H9 (cell line): ENCODE data around the gene LAMA5. TPM values are rescaled to one million over a fixed set of nuclear protein-coding genes. Genes with fewer than 3 reads are reported as not detected.

Experiments used
- DNase-seq: peaks from one replicate; pipeline ENCODE4 v3.0.0-alpha.2; 2017
- H2AFZ ChIP-seq: one replicate; pipeline ENCODE4 v1.6.1; 2013; ENCODE audit warnings: mild to moderate bottlenecking, low read length, control low read depth, moderate library complexity
- H2AK5ac ChIP-seq: 2 replicates; pipeline ENCODE4 v1.6.1; 2013; ENCODE audit warnings: low read length, control low read depth, mixed read lengths; ENCODE audit not compliant: insufficient read length
- H2BK120ac ChIP-seq: one replicate; pipeline ENCODE4 v1.6.1; 2013; ENCODE audit warnings: low read depth, mild to moderate bottlenecking, low read length, control low read depth, inconsistent platforms; ENCODE audit not compliant: poor library complexity, severe bottlenecking
- H2BK12ac ChIP-seq: 2 replicates; pipeline ENCODE4 v1.6.1; 2013; ENCODE audit warnings: low read length, control low read depth, mixed read lengths, low read depth; ENCODE audit not compliant: insufficient read length
- H2BK15ac ChIP-seq: 2 replicates; pipeline ENCODE4 v1.6.1; 2013; ENCODE audit warnings: low read depth, low read length, control low read depth
- H2BK20ac ChIP-seq: one replicate; pipeline ENCODE4 v1.6.1; 2013; ENCODE audit warnings: low read depth, mild to moderate bottlenecking, low read length, control low read depth, inconsistent platforms; ENCODE audit not compliant: poor library complexity, severe bottlenecking
- H2BK5ac ChIP-seq: 2 replicates; pipeline ENCODE4 v1.6.1; 2013; ENCODE audit warnings: low read length, control low read depth, mixed read lengths; ENCODE audit not compliant: insufficient read length
- H3K14ac ChIP-seq: 2 replicates; pipeline ENCODE4 v1.6.1; 2013; ENCODE audit warnings: low read length, control low read depth; ENCODE audit not compliant: insufficient read depth
- H3K18ac ChIP-seq: 2 replicates; pipeline ENCODE4 v1.6.1; 2013; ENCODE audit warnings: low read depth, mild to moderate bottlenecking, mixed read lengths, low read length, control low read depth; ENCODE audit not compliant: insufficient read length
- H3K23ac ChIP-seq: 2 replicates; pipeline ENCODE4 v1.6.1; 2013; ENCODE audit warnings: low read length, control low read depth, mixed read lengths, low read depth; ENCODE audit not compliant: insufficient read length
- H3K23me2 ChIP-seq: 2 replicates; pipeline ENCODE4 v1.6.1; 2013; ENCODE audit warnings: low read depth, mild to moderate bottlenecking, mixed read lengths, low read length, control low read depth; ENCODE audit not compliant: insufficient read length, poor library complexity, severe bottlenecking
- H3K27ac ChIP-seq: 2 replicates; pipeline ENCODE4 v1.5.1; 2013; ENCODE audit warnings: low read length, control low read depth, mixed read lengths, low read depth; ENCODE audit not compliant: insufficient read length
- H3K27me3 ChIP-seq: 2 replicates; pipeline ENCODE4 v1.6.1; 2013; ENCODE audit warnings: low read length, control low read depth, inconsistent platforms; ENCODE audit not compliant: insufficient read depth
- H3K4ac ChIP-seq: 2 replicates; pipeline ENCODE4 v1.6.1; 2013; ENCODE audit warnings: low read depth, mild to moderate bottlenecking, control low read depth, inconsistent platforms, low read length, moderate library complexity
- H3K4me1 ChIP-seq: 2 replicates; pipeline ENCODE4 v1.6.1; 2013; ENCODE audit warnings: low read length, control low read depth, inconsistent platforms; ENCODE audit not compliant: insufficient read depth
- H3K4me2 ChIP-seq: 2 replicates; pipeline ENCODE4 v1.6.1; 2013; ENCODE audit warnings: low read length, control low read depth, mixed read lengths; ENCODE audit not compliant: insufficient read length, insufficient read depth
- H3K56ac ChIP-seq: 2 replicates; pipeline ENCODE4 v1.6.1; 2013; ENCODE audit warnings: low read depth, mild to moderate bottlenecking, mixed read lengths, low read length, control low read depth; ENCODE audit not compliant: insufficient read length
- H3K79me1 ChIP-seq: 2 replicates; pipeline ENCODE4 v1.6.1; 2013; ENCODE audit warnings: low read depth, mild to moderate bottlenecking, moderate library complexity, low read length, control low read depth, inconsistent platforms; ENCODE audit not compliant: insufficient read depth, poor library complexity, severe bottlenecking
- H3K79me2 ChIP-seq: 2 replicates; pipeline ENCODE4 v1.6.1; 2013; ENCODE audit warnings: low read length, control low read depth, inconsistent platforms; ENCODE audit not compliant: insufficient read depth
- H3K9ac ChIP-seq: 2 replicates; pipeline ENCODE4 v1.6.1; 2013; ENCODE audit warnings: low read length, control low read depth, mixed read lengths; ENCODE audit not compliant: insufficient read length; ENCODE audit errors: extremely low read depth
- H3K9me3 ChIP-seq: one replicate; pipeline ENCODE4 v1.6.1; 2013; ENCODE audit warnings: low read depth, low read length, inconsistent platforms; ENCODE audit not compliant: control insufficient read depth
- H3T11ph ChIP-seq: one replicate; pipeline ENCODE4 v1.6.1; 2013; ENCODE audit warnings: mild to moderate bottlenecking, low read length, control low read depth, inconsistent platforms
- H4K20me1 ChIP-seq: one replicate; pipeline ENCODE4 v1.6.1; 2013; ENCODE audit not compliant: control insufficient read depth, insufficient read length, insufficient read depth
- H4K5ac ChIP-seq: 2 replicates; pipeline ENCODE4 v1.6.1; 2013; ENCODE audit warnings: low read depth, mild to moderate bottlenecking, mixed read lengths, low read length, control low read depth; ENCODE audit not compliant: insufficient read length
- H4K8ac ChIP-seq: replicated peaks from 2 replicates; pipeline ENCODE4 v1.6.1; 2013; ENCODE audit warnings: low read length, control low read depth, mixed read lengths, low read depth; ENCODE audit not compliant: insufficient read length
- H4K91ac ChIP-seq: 2 replicates; pipeline ENCODE4 v1.6.1; 2013; ENCODE audit warnings: low read depth, mild to moderate bottlenecking, moderate library complexity, mixed read lengths, low read length, control low read depth; ENCODE audit not compliant: insufficient read length
- H3K27ac Mint-ChIP-seq, 3 experiments: 2 replicates in 2 of 3; 3 replicates in 1 of 3; pipeline ENCODE4 v1.8.0; 2020 to 2021; ENCODE audit warnings: mixed read lengths in 3 of 3, mild to moderate bottlenecking in 1 of 3, moderate library complexity in 1 of 3
- H3K27me3 Mint-ChIP-seq: 2 replicates; pipeline ENCODE4 v1.8.0; 2021; ENCODE audit warnings: low read depth, mild to moderate bottlenecking, moderate library complexity, mixed read lengths
- H3K36me3 Mint-ChIP-seq, 3 experiments: 2 replicates in 2 of 3; 3 replicates in 1 of 3; pipeline ENCODE4 v1.8.0; 2020 to 2021; ENCODE audit warnings: low read depth in 3 of 3, mixed read lengths in 3 of 3; ENCODE audit not compliant: insufficient read depth in 1 of 3
- H3K4me1 Mint-ChIP-seq, 2 experiments: 2 replicates each; pipeline ENCODE4 v1.8.0; 2020; ENCODE audit warnings: mixed read lengths in 2 of 2
- H3K4me3 Mint-ChIP-seq, 2 experiments: 2 replicates in 1 of 2; 3 replicates in 1 of 2; pipeline ENCODE4 v1.8.0; 2020 to 2021; ENCODE audit warnings: mild to moderate bottlenecking in 2 of 2, mixed read lengths in 2 of 2, moderate library complexity in 1 of 2
- H3K9me3 Mint-ChIP-seq, 2 experiments: 2 replicates in 1 of 2; 3 replicates in 1 of 2; pipeline ENCODE4 v1.8.0; 2020; ENCODE audit warnings: mild to moderate bottlenecking in 2 of 2, mixed read lengths in 2 of 2, moderate library complexity in 1 of 2
- CTCF ChIP-seq: fragments of 200-600 bp; sonication (generic); conservative IDR thresholded peaks from 3 replicates; pipeline ENCODE4 v1.8.0; 2021; ENCODE audit warnings: antibody characterized with exemption, mild to moderate bottlenecking
- WGBS: extraction: QIAGEN DNeasy Blood & Tissue Kit; methylation state at CpG from one replicate; pipeline ENCODE4 v1.1.7; 2013; ENCODE audit warnings: missing lambda C conversion rate, low lambda C conversion rate, mixed read lengths; ENCODE audit not compliant: insufficient read length; ENCODE audit errors: extremely low coverage; 5-methylcytosine and 5-hydroxymethylcytosine counted together
- total RNA-seq: library from RNA; stranded (reverse); gene quantifications from 2 replicates; pipeline ENCODE4 v1.2.1, GENCODE V29; 2021

Gene LAMA5
- total RNA-seq, 1 experiment from 2014 or later, result 200 TPM

- Histone ChIP-seq H3K27me3 (no peaks in the 10 kb centered on the region), H2AFZ (no peak overlapping the region), H3K56ac (no peak overlapping the region), H3K9ac (peak overlapping the region; percentile 16), H2BK12ac (no peak overlapping the region), H2AK5ac (no peak overlapping the region), H3K79me1 (no peaks in the 10 kb centered on the region), H3K4ac (no peak overlapping the region), H3K4me1 (no peaks in the 10 kb centered on the region), H4K8ac (no peak overlapping the region), H4K91ac (no peak overlapping the region), H4K20me1 (no peaks in the 10 kb centered on the region), H3K79me2 (no peaks in the 10 kb centered on the region), H2BK20ac (no peak overlapping the region), H3K9me3 (no peaks in the 10 kb centered on the region), H4K5ac (no peak overlapping the region), H3K18ac (no peak overlapping the region), H3K4me2 (peak overlapping the region; percentile 41), H3K23me2 (no peaks in the 10 kb centered on the region), H2BK120ac (no peak overlapping the region), H3T11ph (no peak overlapping the region), H3K14ac (no peak overlapping the region), H3K27ac (no peak overlapping the region), H3K23ac (no peak overlapping the region), H2BK5ac (no peak overlapping the region), H2BK15ac (no peak overlapping the region)
- no peak overlapping the region for H3K27ac Mint-ChIP-seq
- peak overlapping the region; percentile 68 to 81 for H3K4me3 Mint-ChIP-seq
- TF ChIP-seq CTCF, result no peak
- no peak for DNase-seq
- no CpG with 5 or more reads among the region's 42 CpGs for WGBS
- H3K36me3 Mint-ChIP-seq, result no peaks in the 10 kb centered on the region; a peak in 1 of 7 replicates
- peaks cover 16% of the 10 kb centered on the region for H3K27me3 Mint-ChIP-seq
- H3K9me3 Mint-ChIP-seq, result no peaks in the 10 kb centered on the region
- peaks cover 9 to 15% of the 10 kb centered on the region in 2 experiments for H3K4me1 Mint-ChIP-seq
Measured at GRCh38 chr20:62406635-62407176, 39.6 kb upstream of the LAMA5 start.
